ENCODE measurements around the gene ADAM17.
A peak's percentile ranks its signal among the peaks of the same experiment; 100 is the strongest.

GRCh38 chr2:9474361-9475057 lies 81.1 kb downstream of the ADAM17 start, which contains the start of gene IAH1:
- TF ChIP-seq POLR2A (IDR thresholded peaks at IDR 0.05) (no peak), CTCF (IDR thresholded peaks at IDR 0.05) (no peak), POLR2AphosphoS5 (IDR thresholded peaks at IDR 0.05) (peak in 3 of 4 donors; percentile 56 to 64 (median 64))
